Sigmoid colon (tissue), 7 donors: Measurements from ENCODE around the gene UGCG. TPM values are rescaled to one million over a fixed set of nuclear protein-coding genes. Genes with fewer than 3 reads are reported as not detected.

ENCODE experiments used
- DNase-seq: peaks from one replicate; pipeline ENCODE4 v3.0.0-alpha.2; 2019
- H3K27ac ChIP-seq, 4 donors: fragments of 200-600 bp; sonication (generic); one replicate each; pipeline ENCODE4 v1.5.1; 2016 to 2019; ENCODE audit warnings: mild to moderate bottlenecking in 1 of 4
- H3K27me3 ChIP-seq, 3 donors: fragments of 200-600 bp; sonication (generic); one replicate each; pipeline ENCODE4 v1.5.1; 2019; ENCODE audit warnings: mild to moderate bottlenecking in 1 of 3
- H3K36me3 ChIP-seq, 4 donors: fragments of 200-600 bp; sonication (generic); one replicate each; pipeline ENCODE4 v1.5.1; 2016 to 2019
- H3K4me1 ChIP-seq, 4 donors: fragments of 200-600 bp; sonication (generic); one replicate each; pipeline ENCODE4 v1.5.1; 2017 to 2019
- H3K4me3 ChIP-seq, 4 donors: fragments of 200-600 bp; sonication (generic); one replicate each; pipeline ENCODE4 v1.5.1; 2017 to 2019; ENCODE audit warnings: mild to moderate bottlenecking in 2 of 4, moderate library complexity in 1 of 4
- H3K9me3 ChIP-seq, 4 donors: fragments of 200-600 bp in 3 of 4; sonication (generic) in 3 of 4; one replicate each; pipeline versions ENCODE4 v1.5.1 to v1.6.1; 2013 to 2019
- EP300 ChIP-seq, 4 donors: sonication (generic); formaldehyde crosslinking; IDR thresholded peaks; one replicate each; pipeline ENCODE4 v1.6.1; 2017; ENCODE audit warnings: antibody characterized with exemption in 4 of 4
- POLR2A ChIP-seq, 2 donors: fragments of 450-650 bp; IDR thresholded peaks; one replicate each; pipeline ENCODE4 v1.6.1; 2016; ENCODE audit warnings: antibody characterized with exemption in 2 of 2, mild to moderate bottlenecking in 2 of 2, moderate library complexity in 2 of 2
- POLR2AphosphoS5 ChIP-seq, 4 donors: sonication (generic); formaldehyde crosslinking; IDR thresholded peaks; one replicate each; pipeline ENCODE4 v1.6.1; 2017; ENCODE audit warnings: antibody characterized with exemption in 4 of 4
- WGBS, 2 donors: extraction: QIAGEN DNeasy Blood & Tissue Kit; methylation state at CpG; one replicate each; pipeline ENCODE4 v1.1.7; 2013; 5-methylcytosine and 5-hydroxymethylcytosine counted together
- intact Hi-C: fragments of 100-400 bp; cut with DNase I; formaldehyde crosslinking; loops from one replicate; pipeline ENCODE4 v1.15.1; 2023
- polyA plus RNA-seq, 3 donors: library from polyadenylated mRNA; stranded (reverse); fragments of 200-250 nt; gene quantifications; one replicate each; pipeline ENCODE4 v1.2.3, GENCODE V29; 2013
- total RNA-seq, 4 donors: library from RNA; depleted of rRNA; stranded (reverse); fragments of >200 nt; gene quantifications; one replicate each; pipeline ENCODE4 v1.1.0, GENCODE V29; 2016
- TF ChIP-seq, protein P1 (sequence below), 4 experiments: fragments of 450-650 bp in 3 of 4; fragments of 200-600 bp in 1 of 4; IDR thresholded peaks; one replicate each; pipeline ENCODE4 v1.5.1; 2016 to 2019; ENCODE audit warnings: antibody characterized with exemption in 4 of 4, mild to moderate bottlenecking in 3 of 4, moderate library complexity in 2 of 4
- donor health status: healthy with polysubstance abuse.
- donor health status: Bipolar disorder and iron deficiency.
- donor health status: healthy.

Gene UGCG
- total and polyA plus RNA-seq, 7 donors, result 7.8 to 89.3 (median 20.7) TPM

DNA sequence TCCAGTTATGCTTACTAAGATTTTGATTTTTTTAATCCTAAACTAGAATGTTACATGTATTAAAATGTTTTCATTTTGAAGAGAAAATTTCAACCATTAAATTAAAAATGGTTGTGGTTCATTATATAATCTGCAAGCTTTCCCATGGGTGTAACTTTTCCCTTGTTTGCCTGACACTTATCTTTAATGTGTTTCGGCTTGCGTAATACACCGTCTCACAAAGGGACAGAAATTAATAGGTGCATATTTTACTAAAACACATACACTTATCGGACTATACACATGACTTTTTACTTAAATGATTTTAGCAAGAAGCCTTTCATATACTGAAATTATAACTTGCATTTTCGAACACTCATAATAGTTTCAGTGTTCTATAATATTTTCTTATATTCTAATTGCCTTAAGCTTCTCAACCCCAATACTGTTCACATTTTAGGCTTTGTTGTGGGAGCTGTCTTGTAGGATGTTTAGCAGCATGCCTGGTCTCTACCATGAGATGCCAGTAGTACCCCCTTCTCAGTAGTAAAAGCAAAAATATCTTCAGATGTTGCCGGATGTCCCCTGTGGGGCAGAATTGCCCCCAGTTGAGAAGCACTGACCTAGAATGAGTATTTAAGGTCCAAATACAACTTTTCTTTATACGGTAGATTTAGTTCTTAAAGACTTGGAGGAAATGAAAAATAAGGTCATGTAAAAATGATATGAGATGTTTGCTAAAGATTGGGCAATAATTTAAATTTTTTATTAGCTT is 28.6 kb downstream of the UGCG start:
- Histone ChIP-seq H3K9me3 (no peaks in the 10 kb centered on the region), H3K4me3 (no peak overlapping the region), H3K4me1 (peaks cover 0 to 12% (median 7%) of the 10 kb centered on the region in 4 donors), H3K36me3 (peaks cover 0 to 85% (median 4%) of the 10 kb centered on the region in 4 donors), H3K27ac (no peak overlapping the region), H3K27me3 (no peaks in the 10 kb centered on the region)
- WGBS, 2 donors, result 90 to 91% methylated on average over 7 of the region's 7 CpGs
- DNase-seq, result no peak
- TF ChIP-seq POLR2AphosphoS5 (IDR thresholded peaks at IDR 0.05) (no peak), POLR2A (IDR thresholded peaks at IDR 0.05) (no peak), EP300 (IDR thresholded peaks at IDR 0.05) (no peak)
- TF ChIP-seq, protein P1, sequence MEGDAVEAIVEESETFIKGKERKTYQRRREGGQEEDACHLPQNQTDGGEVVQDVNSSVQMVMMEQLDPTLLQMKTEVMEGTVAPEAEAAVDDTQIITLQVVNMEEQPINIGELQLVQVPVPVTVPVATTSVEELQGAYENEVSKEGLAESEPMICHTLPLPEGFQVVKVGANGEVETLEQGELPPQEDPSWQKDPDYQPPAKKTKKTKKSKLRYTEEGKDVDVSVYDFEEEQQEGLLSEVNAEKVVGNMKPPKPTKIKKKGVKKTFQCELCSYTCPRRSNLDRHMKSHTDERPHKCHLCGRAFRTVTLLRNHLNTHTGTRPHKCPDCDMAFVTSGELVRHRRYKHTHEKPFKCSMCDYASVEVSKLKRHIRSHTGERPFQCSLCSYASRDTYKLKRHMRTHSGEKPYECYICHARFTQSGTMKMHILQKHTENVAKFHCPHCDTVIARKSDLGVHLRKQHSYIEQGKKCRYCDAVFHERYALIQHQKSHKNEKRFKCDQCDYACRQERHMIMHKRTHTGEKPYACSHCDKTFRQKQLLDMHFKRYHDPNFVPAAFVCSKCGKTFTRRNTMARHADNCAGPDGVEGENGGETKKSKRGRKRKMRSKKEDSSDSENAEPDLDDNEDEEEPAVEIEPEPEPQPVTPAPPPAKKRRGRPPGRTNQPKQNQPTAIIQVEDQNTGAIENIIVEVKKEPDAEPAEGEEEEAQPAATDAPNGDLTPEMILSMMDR (IDR thresholded peaks at IDR 0.05), result no peak
- intact Hi-C loops, result no loop called here

DNA sequence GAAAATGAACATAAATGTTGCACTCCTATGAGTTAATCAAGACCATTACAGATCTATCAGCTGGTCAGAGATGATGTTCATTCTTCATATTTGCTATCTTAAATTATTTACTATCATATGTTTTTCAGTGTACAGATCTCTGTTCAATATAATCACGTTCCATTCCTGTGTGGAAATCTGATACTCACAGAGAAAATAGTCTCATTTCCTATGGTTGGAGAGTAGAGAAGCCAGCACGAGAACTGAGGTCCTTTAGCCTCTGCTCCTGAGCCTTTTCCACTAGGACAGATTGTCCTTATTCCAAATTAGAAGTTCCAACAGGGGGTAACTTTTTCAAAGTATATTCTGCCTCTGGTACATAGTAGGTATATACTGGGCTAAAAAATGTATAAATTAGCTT is 29.2 kb downstream of the UGCG start:
- Histone ChIP-seq H3K4me1 (peaks cover 0 to 12% (median 7%) of the 10 kb centered on the region in 4 donors), H3K27ac (no peak overlapping the region), H3K9me3 (no peaks in the 10 kb centered on the region), H3K4me3 (no peak overlapping the region), H3K27me3 (no peaks in the 10 kb centered on the region), H3K36me3 (peaks cover 0 to 85% (median 5%) of the 10 kb centered on the region in 4 donors)
- TF ChIP-seq EP300 (IDR thresholded peaks at IDR 0.05) (no peak), POLR2A (IDR thresholded peaks at IDR 0.05) (no peak), POLR2AphosphoS5 (IDR thresholded peaks at IDR 0.05) (no peak)
- TF ChIP-seq, protein P1 (IDR thresholded peaks at IDR 0.05), result no peak
- intact Hi-C loops, result no loop called here
- DNase-seq, result no peak
- 69 to 70% methylated on average over 2 of the region's 2 CpGs for whole genome bisulfite sequencing, 2 donors

DNA sequence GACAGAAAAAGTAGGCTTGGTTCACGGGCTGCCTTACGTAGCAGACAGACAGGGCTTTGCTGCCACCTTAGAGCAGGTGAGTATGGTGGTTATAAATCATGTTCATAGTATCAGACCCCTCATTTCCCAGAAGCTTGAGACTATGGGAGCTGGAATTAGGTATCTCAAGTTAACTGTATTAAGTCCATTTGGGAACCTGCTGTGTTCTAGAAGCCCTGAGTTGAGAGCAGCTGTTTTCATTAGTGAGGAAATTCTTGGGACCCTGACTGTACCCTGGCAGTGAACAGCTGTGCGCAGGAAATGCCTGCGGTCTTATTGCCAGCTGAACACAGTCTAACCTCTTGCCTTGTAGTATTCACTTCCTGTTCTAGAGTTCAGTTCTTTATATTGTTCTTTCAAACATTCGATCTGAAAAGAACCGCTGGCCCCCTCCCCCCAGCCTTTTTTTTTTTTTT is 29.8 kb downstream of the UGCG start:
- Histone ChIP-seq H3K4me3 (no peak overlapping the region), H3K4me1 (peaks cover 0 to 12% (median 7%) of the 10 kb centered on the region in 4 donors), H3K36me3 (peaks cover 0 to 85% (median 7%) of the 10 kb centered on the region in 4 donors), H3K27ac (peak overlapping the region in 1 of 4 donors; percentile 21), H3K27me3 (no peaks in the 10 kb centered on the region), H3K9me3 (no peaks in the 10 kb centered on the region)
- peak; percentile 69 for DNase-seq
- WGBS, 2 donors, result 51 to 80% methylated on average over 6 of the region's 6 CpGs
- TF ChIP-seq EP300 (IDR thresholded peaks at IDR 0.05) (no peak), POLR2AphosphoS5 (IDR thresholded peaks at IDR 0.05) (peak in 2 of 4 donors; percentile 19 to 45)
- intact Hi-C loops, result no loop called here

DNA sequence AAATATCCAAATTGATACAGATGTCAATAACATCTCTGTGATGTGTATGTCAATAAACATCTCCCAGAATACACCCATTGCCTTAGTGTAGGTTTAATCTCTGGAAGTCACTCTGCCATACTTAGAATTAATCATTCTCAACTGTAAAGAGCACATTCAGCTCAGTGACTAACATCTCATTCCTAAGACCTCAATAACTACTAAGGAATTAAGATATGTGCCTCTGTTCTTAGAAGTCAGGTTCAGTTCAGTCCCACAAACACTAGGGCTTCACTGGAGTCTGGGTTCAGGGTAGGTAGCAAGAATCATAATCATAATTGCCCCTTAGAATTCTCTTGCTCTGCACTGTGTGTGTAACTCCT is 31.7 kb downstream of the UGCG start:
- no peak for DNase-seq
- H3K4me1 ChIP-seq, result no peaks in the 10 kb centered on the region
- H3K9me3 ChIP-seq, result no peaks in the 10 kb centered on the region
- no peak overlapping the region for H3K27ac ChIP-seq
- intact Hi-C loops, result no loop called here
- H3K27me3 ChIP-seq, result no peaks in the 10 kb centered on the region
- TF ChIP-seq POLR2A (IDR thresholded peaks at IDR 0.05) (no peak), POLR2AphosphoS5 (IDR thresholded peaks at IDR 0.05) (no peak), EP300 (IDR thresholded peaks at IDR 0.05) (no peak)
- TF ChIP-seq, protein P1 (IDR thresholded peaks at IDR 0.05), result no peak
- peaks cover 0 to 93% (median 16%) of the 10 kb centered on the region in 4 donors for H3K36me3 ChIP-seq
- H3K4me3 ChIP-seq, result no peak overlapping the region

DNA sequence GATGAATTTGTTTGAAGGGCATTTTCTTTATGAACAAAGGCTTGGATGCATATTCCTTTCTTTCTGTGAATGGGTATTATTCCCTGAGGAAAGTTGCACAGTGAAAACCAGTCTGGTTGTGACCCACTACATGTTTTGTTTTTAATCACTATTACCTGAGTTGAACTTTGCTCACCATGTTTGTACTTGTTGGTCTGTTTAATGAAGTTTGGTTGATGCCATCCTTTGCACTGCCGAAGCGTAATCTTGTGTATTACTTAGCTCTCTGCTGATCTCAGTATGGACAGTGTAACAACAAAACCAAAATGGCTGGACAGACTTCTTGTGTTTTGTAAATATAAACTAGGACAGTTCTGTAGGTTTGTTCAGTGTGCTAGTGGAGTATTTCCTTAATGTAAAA is 38.1 kb downstream of the UGCG start:
- no peak for DNase-seq
- no peak overlapping the region for H3K4me3 ChIP-seq
- H3K9me3 ChIP-seq, result no peaks in the 10 kb centered on the region
- no peaks in the 10 kb centered on the region for H3K27me3 ChIP-seq
- intact Hi-C loops, result no loop called here
- peaks cover 0 to 14% (median 9%) of the 10 kb centered on the region in 4 donors for H3K4me1 ChIP-seq
- TF ChIP-seq POLR2A (IDR thresholded peaks at IDR 0.05) (no peak), POLR2AphosphoS5 (IDR thresholded peaks at IDR 0.05) (no peak)
- TF ChIP-seq, protein P1 (IDR thresholded peaks at IDR 0.05), result no peak
- peaks cover 0 to 57% (median 19%) of the 10 kb centered on the region in 4 donors for H3K36me3 ChIP-seq
- H3K27ac ChIP-seq, result no peak overlapping the region
- WGBS, 2 donors, result 92 to 96% methylated on average over 2 of the region's 2 CpGs
